NCI-H2081 (cell line): ENCODE measurements around the gene SPSB1.
A peak's percentile ranks its signal among the peaks of the same experiment; 100 is the strongest.

Experiments used
- DNase-seq, 2 experiments: peaks; one replicate each; lab custom pipeline; 2025; lab: John Stamatoyannopoulos, UW

SPSB1 gene

DNA sequence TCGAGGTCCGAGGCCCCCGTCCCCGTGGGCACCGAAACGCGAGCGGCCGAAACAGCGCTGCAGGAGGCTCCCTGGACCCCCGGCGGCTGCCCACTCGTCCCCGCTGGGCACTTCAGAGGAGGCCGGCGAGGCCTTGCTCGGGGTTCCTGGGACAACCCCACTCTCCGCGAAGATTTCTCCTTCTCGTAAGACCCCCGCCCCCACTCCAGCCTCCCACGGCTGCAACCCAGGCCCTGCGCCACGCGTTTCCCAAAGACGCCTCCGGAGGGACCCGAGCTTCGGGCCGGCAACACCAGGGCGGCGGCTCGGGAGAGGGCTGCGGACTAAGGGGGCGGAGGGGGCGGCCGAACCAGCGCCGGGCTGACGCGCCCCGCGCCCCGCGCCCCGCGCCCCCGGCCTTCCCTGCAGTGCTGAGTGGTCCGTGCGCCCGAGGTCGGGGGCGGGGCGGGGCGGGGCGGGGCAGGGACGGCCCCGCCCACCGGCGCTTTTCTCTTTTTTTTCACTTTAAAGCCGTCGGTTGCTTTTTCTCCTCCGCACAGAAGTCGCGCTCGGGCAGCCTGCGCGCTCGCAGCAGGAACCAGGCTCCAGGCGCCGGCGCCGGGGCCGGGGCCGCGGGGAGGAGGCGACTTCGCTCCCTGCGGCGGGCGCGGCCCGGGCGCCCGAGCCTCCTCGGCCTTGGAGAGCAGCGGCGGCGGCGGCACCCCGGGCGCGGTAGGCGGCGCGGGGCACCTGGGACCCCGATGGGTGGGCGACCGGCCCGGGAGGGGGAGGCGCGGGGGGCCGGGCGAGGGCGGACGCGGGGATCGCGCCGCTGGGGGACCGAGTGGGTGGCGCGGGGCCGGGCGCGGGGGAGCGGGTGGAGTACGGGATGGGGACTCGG, at the start of gene SPSB1:
TSS of gene SPSB1 (plus strand) at position 534 of the 880 bp plus-strand sequence. CDS start 62,998 bp downstream, outside the sequence.
- peak; percentile 33 to 67 for DNase-seq

GRCh38 chr1:9243066-9243739, 49.5 kb upstream of the SPSB1 start:
- no peak for DNase-seq

GRCh38 chr1:9244501-9245229, 48.0 kb upstream of the SPSB1 start:
- no peak for DNase-seq

DNA sequence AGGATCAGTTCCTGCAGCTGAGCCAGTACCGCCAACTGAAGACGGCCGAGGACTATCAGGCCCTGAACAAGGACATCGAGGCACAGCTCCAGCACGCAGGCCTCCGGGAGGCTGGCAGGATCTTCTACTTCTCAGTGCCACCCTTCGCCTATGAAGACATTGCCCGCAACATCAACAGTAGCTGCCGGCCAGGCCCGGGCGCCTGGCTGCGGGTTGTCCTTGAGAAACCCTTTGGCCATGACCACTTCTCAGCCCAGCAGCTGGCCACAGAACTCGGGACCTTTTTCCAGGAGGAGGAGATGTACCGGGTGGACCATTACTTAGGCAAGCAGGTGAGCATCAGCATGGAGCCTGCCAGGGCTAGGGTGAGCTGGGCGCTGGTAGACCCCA, 47.5 kb upstream of the SPSB1 start:
- DNase-seq: no peak

GRCh38 chr1:9245661-9246060, 47.0 kb upstream of the SPSB1 start:
- DNase-seq: no peak

- no peak for DNase-seq
Measured at GRCh38 chr1:9246215-9246614, 46.5 kb upstream of the SPSB1 start.

- DNase-seq: no peak
Measured at GRCh38 chr1:9246841-9247785, 45.6 kb upstream of the SPSB1 start.

DNA sequence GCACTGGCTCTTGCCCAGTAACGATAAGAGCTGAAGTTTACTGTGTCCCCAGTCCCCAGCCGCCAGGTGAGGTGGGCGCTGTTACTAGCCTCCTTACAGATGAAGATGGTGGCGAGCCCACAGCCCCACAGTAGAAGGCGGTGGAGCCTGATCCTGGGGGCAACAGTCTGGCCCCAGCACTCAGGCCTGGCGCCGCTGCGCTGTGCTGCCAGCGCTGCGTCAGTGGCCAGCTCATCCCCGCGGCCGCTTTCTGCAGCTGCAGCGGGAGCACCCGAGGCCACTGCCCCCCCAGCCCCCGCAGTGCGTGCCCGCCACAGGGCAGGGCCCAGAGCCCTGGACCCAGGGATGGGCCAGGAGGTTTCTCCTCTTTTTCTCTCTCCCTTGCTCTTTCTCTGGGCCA, 44.8 kb upstream of the SPSB1 start:
- no peak for DNase-seq

- DNase-seq: no peak
Measured at GRCh38 chr1:9248341-9249262, 44.1 kb upstream of the SPSB1 start.

- DNase-seq: no peak
Measured at GRCh38 chr1:9249263-9249533, 43.5 kb upstream of the SPSB1 start.

- DNase-seq: no peak
Measured at GRCh38 chr1:9249534-9250410, 42.9 kb upstream of the SPSB1 start.

DNA sequence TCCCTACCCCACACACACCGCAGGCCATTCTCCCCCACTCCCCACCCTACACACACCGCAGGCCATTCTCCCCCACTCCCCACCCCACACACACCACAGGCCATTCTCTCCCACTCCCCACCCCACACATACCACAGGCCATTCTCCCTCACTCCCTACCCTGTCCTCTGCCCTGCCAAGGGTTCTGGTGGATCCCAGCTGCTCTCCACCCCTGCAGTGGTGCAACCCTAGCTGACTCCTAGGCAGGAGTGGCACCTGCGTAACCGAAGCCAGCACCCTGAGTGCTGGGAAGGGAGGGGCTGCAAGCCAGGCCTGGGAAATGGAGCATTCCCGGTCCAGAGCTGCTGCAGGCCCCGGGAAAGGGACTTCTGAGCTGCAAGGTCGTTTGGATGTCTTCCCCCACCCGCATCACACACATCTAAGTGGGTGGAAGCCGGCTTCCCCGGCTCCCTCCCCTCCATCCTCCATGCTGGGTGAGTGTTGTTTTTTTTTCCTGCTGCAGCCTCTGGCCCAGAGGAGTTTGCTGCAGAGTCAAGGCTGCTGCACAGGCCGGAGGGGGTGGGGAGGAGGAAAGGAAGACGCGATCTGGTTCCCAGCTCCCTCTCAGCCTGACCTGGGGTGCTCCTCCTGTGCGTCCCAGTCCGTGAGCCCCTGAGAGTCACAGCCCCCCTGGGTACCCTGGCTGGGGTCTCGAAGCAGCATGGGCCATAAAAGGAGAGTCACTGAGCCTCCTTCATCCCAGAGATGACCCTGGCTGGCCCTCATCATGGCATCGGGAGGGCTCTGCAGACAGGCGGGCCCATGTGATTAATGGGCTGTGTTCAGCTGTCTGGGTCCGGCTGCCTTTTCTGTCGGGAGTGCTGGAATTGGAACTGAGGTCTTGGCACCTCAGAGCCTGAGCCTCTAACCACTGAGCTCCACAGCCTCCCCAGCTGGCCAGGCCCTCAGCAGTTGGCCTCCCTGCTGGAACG, 42.0 kb upstream of the SPSB1 start:
- DNase-seq: no peak

GRCh38 chr1:9251501-9251900, 41.2 kb upstream of the SPSB1 start:
- no peak for DNase-seq

- peak; percentile 45 to 49 for DNase-seq
Measured at GRCh38 chr1:9253004-9253403, 39.7 kb upstream of the SPSB1 start.

DNA sequence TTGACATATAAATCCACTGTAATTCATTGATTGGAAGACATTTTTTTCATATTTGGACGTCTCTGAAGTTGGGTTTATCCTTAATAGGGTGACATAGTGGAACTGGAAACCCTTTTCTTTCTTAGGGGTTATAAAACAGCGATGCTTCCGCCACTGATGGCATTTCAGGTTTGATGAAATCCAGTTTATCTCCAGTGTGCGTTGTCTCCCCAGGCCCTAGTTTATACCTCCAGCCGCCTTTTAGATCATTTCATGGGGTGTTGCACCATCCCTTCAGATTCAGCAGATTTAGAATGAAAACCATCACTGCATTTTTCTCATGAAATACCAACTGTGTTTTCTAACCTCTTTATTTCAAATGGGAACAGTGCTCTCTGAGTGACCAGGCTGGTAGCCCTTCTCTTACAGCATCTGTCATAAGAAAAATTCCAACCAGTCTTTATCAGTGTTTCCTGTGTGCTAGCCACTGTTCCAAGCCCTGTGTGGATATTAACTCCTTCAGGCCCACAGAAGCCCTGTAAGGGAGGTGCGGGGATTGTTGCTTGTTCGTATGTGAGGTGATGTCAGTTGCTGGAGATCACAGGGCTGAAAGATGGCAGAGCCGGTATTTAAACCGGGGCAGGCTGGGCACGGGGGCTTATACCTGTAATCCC, 39.1 kb upstream of the SPSB1 start:
- no peak for DNase-seq

GRCh38 chr1:9256332-9256731, 36.4 kb upstream of the SPSB1 start:
- DNase-seq: no peak

DNA sequence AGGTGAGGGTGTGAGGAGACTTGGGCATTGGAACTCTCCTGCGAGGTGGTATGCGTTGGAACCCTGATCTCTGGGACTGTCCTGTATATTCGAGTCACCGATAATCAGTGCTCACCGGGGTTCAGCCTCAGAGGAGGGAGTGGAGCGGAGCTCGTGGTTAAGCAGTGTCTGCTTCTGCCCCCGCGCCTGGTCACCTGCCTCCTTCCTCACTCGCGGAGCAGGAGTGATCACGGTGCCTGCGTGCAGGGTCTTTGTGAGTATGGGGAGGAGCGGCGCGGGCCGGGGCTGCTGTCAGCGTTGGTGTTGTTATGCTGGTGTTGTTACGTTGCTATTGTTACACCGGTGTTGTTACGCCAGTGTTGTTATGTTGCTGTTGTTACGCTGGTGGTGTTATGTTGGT, 34.8 kb upstream of the SPSB1 start:
- DNase-seq: no peak

- no peak for DNase-seq
Measured at GRCh38 chr1:9258629-9259028, 34.1 kb upstream of the SPSB1 start.
